Gastrocnemius medialis (tissue), 4 donors: ENCODE results near the gene CCDC186. TPM values are rescaled to one million over a fixed set of nuclear protein-coding genes. Genes with fewer than 3 reads are reported as not detected.

Experiments used
- ATAC-seq, 2 donors: fragments of 150-250 bp; one replicate each; pipeline ENCODE4 v1.9.1; 2016
- DNase-seq, 2 donors: peaks; one replicate each; pipeline ENCODE4 v3.0.0-alpha.2; 2019
- H3K27ac ChIP-seq, 4 donors: fragments of 200-600 bp; sonication (generic); 1 replicate in 1 of 4; 2 replicates in 3 of 4; pipeline ENCODE4 v1.5.1; 2016 to 2018; ENCODE audit warnings: mild to moderate bottlenecking in 2 of 4, moderate library complexity in 1 of 4
- H3K27me3 ChIP-seq, 3 donors: fragments of 200-600 bp; sonication (generic) in 2 of 3; 1 replicate in 1 of 3; 2 replicates in 2 of 3; pipeline versions ENCODE4 v1.5.1 to v1.6.0; 2016 to 2019; ENCODE audit warnings: mild to moderate bottlenecking in 1 of 3, moderate library complexity in 1 of 3
- H3K36me3 ChIP-seq, 2 donors: fragments of 200-600 bp; sonication (generic) in 1 of 2; one replicate each; pipeline ENCODE4 v1.5.1; 2017 to 2018
- H3K4me1 ChIP-seq, 2 donors: fragments of 200-600 bp; sonication (generic) in 1 of 2; one replicate each; pipeline ENCODE4 v1.5.1; 2016 to 2017; ENCODE audit warnings: mild to moderate bottlenecking in 2 of 2
- H3K4me3 ChIP-seq, 4 donors: fragments of 200-600 bp; sonication (generic) in 3 of 4; 1 replicate in 1 of 4; 2 replicates in 3 of 4; pipeline ENCODE4 v1.5.1; 2016 to 2019; ENCODE audit warnings: mild to moderate bottlenecking in 2 of 4
- H3K9me3 ChIP-seq, 3 donors: fragments of 200-600 bp; sonication (generic) in 2 of 3; 1 replicate in 1 of 3; 2 replicates in 2 of 3; pipeline ENCODE4 v1.5.1; 2016 to 2019
- POLR2A ChIP-seq, 2 donors: fragments of 450-650 bp; IDR thresholded peaks; one replicate each; pipeline ENCODE4 v1.6.1; 2017; ENCODE audit warnings: antibody characterized with exemption in 2 of 2, mild to moderate bottlenecking in 2 of 2, moderate library complexity in 2 of 2
- in situ Hi-C, 4 donors: fragments of 200-750 bp; cut with MboI; loops; one replicate each; pipeline versions ENCODE4 v1.15.0 to v1.8.0; 2017; ENCODE audit warnings: low sequenced_read_pairs in 4 of 4
- intact Hi-C: fragments of 100-400 bp; cut with DNase I; formaldehyde crosslinking; loops from one replicate; pipeline ENCODE4 v1.15.1; 2023; ENCODE audit warnings: low total_unique reads
- total RNA-seq, 4 donors: library from RNA; depleted of rRNA; stranded (reverse); fragments of >200 nt; gene quantifications; one replicate each; pipeline versions ENCODE4 v1.1.0 to v1.2.3, GENCODE V29; 2016
- TF ChIP-seq, protein P1 (sequence below), 5 experiments: fragments of 450-650 bp in 3 of 5; fragments of 200-600 bp in 2 of 5; sonication (generic) in 2 of 5; IDR thresholded peaks in 4 of 5; conservative IDR thresholded peaks in 1 of 5; 1 replicate in 4 of 5; 2 replicates in 1 of 5; pipeline ENCODE4 v1.5.1; 2016 to 2019; ENCODE audit warnings: antibody characterized with exemption in 5 of 5, mild to moderate bottlenecking in 3 of 5, moderate library complexity in 3 of 5

CCDC186 gene
- total RNA-seq, 4 donors from 2014 or later, result 8.8 to 14.5 (median 9.8) TPM

DNA sequence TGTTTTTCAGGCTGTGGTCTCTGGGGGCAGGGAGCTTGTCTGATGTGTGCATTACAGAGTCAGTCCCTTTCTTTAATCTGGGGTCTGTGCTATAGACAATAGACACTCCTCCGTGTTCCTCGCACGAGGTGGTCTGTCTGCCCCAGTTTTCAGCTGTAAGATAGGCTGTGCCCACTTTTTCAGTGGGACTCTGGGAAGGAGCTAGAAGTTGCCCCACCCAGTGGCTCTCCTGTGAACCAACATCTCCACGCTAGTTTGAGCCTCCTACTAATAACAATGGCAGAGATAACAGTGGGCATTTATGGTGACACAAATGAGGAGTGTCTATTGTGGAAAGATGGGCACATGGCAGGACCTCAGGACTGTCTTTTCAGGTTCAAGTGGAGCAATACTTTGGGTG lies 86.3 kb downstream of the CCDC186 start:
- ATAC-seq (no peak), DNase-seq (no peak)
- Histone ChIP-seq H3K9me3 (no peaks in the 10 kb centered on the region), H3K4me3 (no peak overlapping the region), H3K4me1 (no peaks in the 10 kb centered on the region), H3K27me3 (no peaks in the 10 kb centered on the region), H3K36me3 (no peaks in the 10 kb centered on the region), H3K27ac (no peak overlapping the region)
- TF ChIP-seq, protein P1, sequence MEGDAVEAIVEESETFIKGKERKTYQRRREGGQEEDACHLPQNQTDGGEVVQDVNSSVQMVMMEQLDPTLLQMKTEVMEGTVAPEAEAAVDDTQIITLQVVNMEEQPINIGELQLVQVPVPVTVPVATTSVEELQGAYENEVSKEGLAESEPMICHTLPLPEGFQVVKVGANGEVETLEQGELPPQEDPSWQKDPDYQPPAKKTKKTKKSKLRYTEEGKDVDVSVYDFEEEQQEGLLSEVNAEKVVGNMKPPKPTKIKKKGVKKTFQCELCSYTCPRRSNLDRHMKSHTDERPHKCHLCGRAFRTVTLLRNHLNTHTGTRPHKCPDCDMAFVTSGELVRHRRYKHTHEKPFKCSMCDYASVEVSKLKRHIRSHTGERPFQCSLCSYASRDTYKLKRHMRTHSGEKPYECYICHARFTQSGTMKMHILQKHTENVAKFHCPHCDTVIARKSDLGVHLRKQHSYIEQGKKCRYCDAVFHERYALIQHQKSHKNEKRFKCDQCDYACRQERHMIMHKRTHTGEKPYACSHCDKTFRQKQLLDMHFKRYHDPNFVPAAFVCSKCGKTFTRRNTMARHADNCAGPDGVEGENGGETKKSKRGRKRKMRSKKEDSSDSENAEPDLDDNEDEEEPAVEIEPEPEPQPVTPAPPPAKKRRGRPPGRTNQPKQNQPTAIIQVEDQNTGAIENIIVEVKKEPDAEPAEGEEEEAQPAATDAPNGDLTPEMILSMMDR (IDR thresholded peaks at IDR 0.05 in 4 of 5, conservative IDR thresholded peaks at IDR 0.05 in 1 of 5), result no peak
- no peak for TF ChIP-seq POLR2A (IDR thresholded peaks at IDR 0.05)
- intact Hi-C loops (no loop called here), in situ Hi-C loops (no loop called here)

DNA sequence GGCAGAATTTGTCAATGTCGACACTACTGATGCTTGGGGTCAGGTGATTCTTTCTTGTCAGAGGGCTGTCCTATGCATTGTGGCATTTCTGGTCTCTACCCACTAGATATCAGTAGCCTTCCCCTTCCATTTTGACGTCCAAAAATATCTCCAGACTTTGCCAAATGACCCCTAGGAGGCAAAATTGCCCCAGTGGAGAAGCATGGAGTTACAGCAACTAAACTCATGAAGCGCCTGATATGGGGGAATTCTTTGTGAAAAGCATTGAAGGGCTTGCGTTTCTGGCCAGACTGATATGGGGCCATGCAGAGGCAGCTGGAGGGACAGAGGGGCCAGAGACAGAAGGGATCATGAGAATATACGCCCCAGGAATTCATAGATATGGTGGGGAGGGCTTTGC lies 86.7 kb downstream of the CCDC186 start:
- no peaks in the 10 kb centered on the region for H3K4me1 ChIP-seq
- no peaks in the 10 kb centered on the region for H3K9me3 ChIP-seq
- no peak overlapping the region for H3K27ac ChIP-seq
- no peaks in the 10 kb centered on the region for H3K36me3 ChIP-seq
- no peak overlapping the region for H3K4me3 ChIP-seq
- TF ChIP-seq POLR2A (IDR thresholded peaks at IDR 0.05), result no peak
- TF ChIP-seq, protein P1 (IDR thresholded peaks at IDR 0.05 in 4 of 5, conservative IDR thresholded peaks at IDR 0.05 in 1 of 5), result no peak
- intact Hi-C loops, result no loop called here
- ATAC-seq (no peak), DNase-seq (no peak)
- in situ Hi-C loops, result no loop called here
- no peaks in the 10 kb centered on the region for H3K27me3 ChIP-seq

DNA sequence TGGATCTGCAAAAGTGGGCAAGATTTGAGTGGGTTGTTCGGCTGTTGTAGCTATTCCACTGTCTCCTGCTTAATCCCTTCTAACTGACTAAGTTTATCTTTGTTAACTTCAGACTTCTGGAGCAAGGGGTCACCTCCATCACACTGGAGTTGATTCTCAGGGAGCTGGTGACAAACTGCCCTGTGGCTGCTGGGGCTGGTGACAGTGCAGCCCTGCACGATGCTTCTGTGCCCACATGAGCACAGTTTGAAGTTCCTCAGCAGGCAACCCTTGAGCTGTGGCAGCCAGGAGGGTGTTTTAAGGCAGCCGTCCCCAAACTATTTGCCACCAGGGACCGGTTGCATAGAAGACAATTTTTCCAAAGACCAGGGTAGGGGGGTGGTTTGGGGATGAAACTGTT lies 89.8 kb downstream of the CCDC186 start:
- no peaks in the 10 kb centered on the region for H3K9me3 ChIP-seq
- TF ChIP-seq, protein P1 (IDR thresholded peaks at IDR 0.05 in 4 of 5, conservative IDR thresholded peaks at IDR 0.05 in 1 of 5), result no peak
- TF ChIP-seq POLR2A (IDR thresholded peaks at IDR 0.05), result no peak

DNA sequence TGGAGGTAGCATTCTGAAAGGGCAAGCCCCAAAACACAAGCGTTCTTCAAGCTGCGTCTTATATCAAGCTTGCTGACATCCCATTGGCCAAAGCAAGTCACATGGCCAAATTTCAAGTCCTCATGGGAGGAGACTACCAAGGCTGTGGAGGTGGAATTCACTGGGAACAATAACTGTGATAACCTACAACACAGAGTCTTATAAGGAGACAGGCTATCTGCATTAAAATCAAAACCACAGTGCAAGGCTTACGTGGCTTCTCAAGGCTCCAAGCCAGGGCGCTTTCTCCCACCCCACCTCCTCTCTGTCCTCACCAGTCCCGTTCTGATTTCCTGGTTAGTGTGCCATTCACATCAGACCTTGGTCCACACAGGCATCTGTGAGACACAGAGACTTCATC lies 91.0 kb downstream of the CCDC186 start:
- no peak overlapping the region for H3K27ac ChIP-seq
- no peaks in the 10 kb centered on the region for H3K4me1 ChIP-seq
- no peak for ATAC-seq
- intact Hi-C loops (no loop called here), in situ Hi-C loops (no loop called here)
- TF ChIP-seq POLR2A (IDR thresholded peaks at IDR 0.05), result no peak
- TF ChIP-seq, protein P1 (IDR thresholded peaks at IDR 0.05 in 4 of 5, conservative IDR thresholded peaks at IDR 0.05 in 1 of 5), result no peak
- no peak for DNase-seq
- no peaks in the 10 kb centered on the region for H3K36me3 ChIP-seq
- no peak overlapping the region for H3K4me3 ChIP-seq
- no peaks in the 10 kb centered on the region for H3K9me3 ChIP-seq
- H3K27me3 ChIP-seq, result no peaks in the 10 kb centered on the region

More for the DNA sequence above, 89.8 kb downstream of the CCDC186 start:
- Histone ChIP-seq H3K4me1 (no peaks in the 10 kb centered on the region), H3K27me3 (no peaks in the 10 kb centered on the region), H3K27ac (no peak overlapping the region), H3K36me3 (no peaks in the 10 kb centered on the region), H3K4me3 (no peak overlapping the region)
- intact Hi-C loops (no loop called here), in situ Hi-C loops (no loop called here)
- ATAC-seq (no peak), DNase-seq (no peak)

DNA sequence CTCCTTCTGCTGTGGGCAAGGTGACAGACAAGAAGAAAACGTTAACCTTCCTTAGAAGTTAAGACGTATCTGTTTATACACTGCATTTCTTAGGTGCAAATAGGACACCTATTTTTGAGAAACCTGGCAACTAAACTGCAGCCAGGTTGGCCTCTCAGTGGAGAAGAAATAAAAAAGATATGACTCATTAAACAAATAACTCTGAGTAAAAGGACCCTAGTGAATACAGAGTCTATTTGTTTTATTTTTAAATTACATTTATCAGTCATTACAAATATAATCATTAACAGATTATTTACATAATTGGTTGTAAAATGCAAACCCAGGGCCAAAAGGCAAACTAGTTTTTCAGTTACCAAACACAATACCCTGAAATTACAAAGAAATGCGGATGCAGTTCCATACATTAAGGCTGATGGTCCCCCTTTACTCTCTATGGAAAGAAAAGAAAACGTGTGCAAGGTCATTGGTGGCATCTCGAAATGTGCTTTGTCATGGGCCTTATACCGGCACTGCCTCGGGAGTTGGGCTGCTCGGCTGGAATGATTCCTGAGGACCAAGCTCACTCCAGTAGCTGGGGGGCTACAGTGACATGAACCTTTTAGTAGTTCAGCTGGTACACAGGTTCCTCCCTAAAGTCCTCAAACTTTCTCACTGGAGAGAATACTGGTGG lies 92.0 kb downstream of the CCDC186 start:
- in situ Hi-C loops, result no loop called here
- Histone ChIP-seq H3K27me3 (no peaks in the 10 kb centered on the region), H3K36me3 (no peaks in the 10 kb centered on the region), H3K4me1 (no peaks in the 10 kb centered on the region), H3K4me3 (no peak overlapping the region), H3K9me3 (no peaks in the 10 kb centered on the region), H3K27ac (no peak overlapping the region)
- DNase-seq (no peak), ATAC-seq (no peak)
- TF ChIP-seq, protein P1 (IDR thresholded peaks at IDR 0.05 in 4 of 5, conservative IDR thresholded peaks at IDR 0.05 in 1 of 5), result no peak
- no peak for TF ChIP-seq POLR2A (IDR thresholded peaks at IDR 0.05)
- intact Hi-C loops, result no loop called here
